Right lobe of liver (tissue), 6 donors: ENCODE measurements around the gene BEST1. TPM values are rescaled to one million over a fixed set of nuclear protein-coding genes. Genes with fewer than 3 reads are reported as not detected.

Experiments
- ATAC-seq, 4 donors: fragments of 200-7000 bp; cut with Tn5 transposase; one replicate each; pipeline ENCODE4 v1.9.1; 2020; ENCODE audit warnings: mild to moderate bottlenecking in 4 of 4, moderate library complexity in 4 of 4
- DNase-seq, 3 donors: peaks; one replicate each; pipeline ENCODE4 v3.0.0-alpha.2; 2020
- H3K27ac ChIP-seq, 3 donors: fragments of 200-600 bp; one replicate each; pipeline ENCODE4 v1.8.0; 2022
- H3K27me3 ChIP-seq, 2 donors: fragments of 200-600 bp; one replicate each; pipeline ENCODE4 v1.8.0; 2022
- H3K36me3 ChIP-seq, 4 donors: fragments of 200-600 bp; sonication (generic) in 1 of 4; one replicate each; pipeline versions ENCODE4 v1.5.1 to v1.8.0; 2017 to 2022; ENCODE audit warnings: control low read depth in 1 of 4
- H3K4me1 ChIP-seq, 4 donors: fragments of 200-600 bp; sonication (generic) in 1 of 4; one replicate each; pipeline versions ENCODE4 v1.5.1 to v1.8.0; 2017 to 2022; ENCODE audit warnings: control low read depth in 1 of 4
- H3K4me3 ChIP-seq, 3 donors: fragments of 200-600 bp; one replicate each; pipeline ENCODE4 v1.8.0; 2022
- H3K9me3 ChIP-seq, 4 donors: fragments of 200-600 bp; sonication (generic) in 1 of 4; one replicate each; pipeline versions ENCODE4 v1.5.1 to v1.8.0; 2017 to 2022; ENCODE audit warnings: control low read depth in 1 of 4
- POLR2A ChIP-seq: fragments of 450-650 bp; IDR thresholded peaks from one replicate; pipeline ENCODE4 v1.6.1; 2017; ENCODE audit warnings: antibody characterized with exemption, mild to moderate bottlenecking
- WGBS: methylation state at CpG from one replicate; pipeline ENCODE4 v1.1.6; 2018; ENCODE audit warnings: low coverage, low lambda C conversion rate; ENCODE audit not compliant: insufficient coverage; ENCODE audit errors: missing lambda C conversion rate; 5-methylcytosine and 5-hydroxymethylcytosine counted together
- intact Hi-C, 2 donors: fragments of 100-400 bp; cut with DNase I; formaldehyde crosslinking; loops; one replicate each; pipeline versions ENCODE4 v1.11.2 to v1.14.1; 2022
- total RNA-seq, 6 experiments: library from RNA; depleted of rRNA in 2 of 6; stranded (reverse); fragments of >200 nt in 2 of 6; fragmentation: NEBNext Ultra II Directional in 3 of 6; extraction: Animal tissue kit (Norgen Biotek cat#: 25700) in 3 of 6; gene quantifications; one replicate each; pipeline versions ENCODE4 v1.1.0 to v1.2.4, GENCODE V29; 2016 to 2023
- TF ChIP-seq, protein P1 (sequence below), 4 donors: fragments of 200-600 bp in 3 of 4; fragments of 450-650 bp in 1 of 4; IDR thresholded peaks; one replicate each; pipeline versions ENCODE4 v1.5.1 to v1.8.0; 2016 to 2022; ENCODE audit warnings: antibody characterized with exemption in 4 of 4, mild to moderate bottlenecking in 2 of 4
- donor health status: DM: no; HTN: yes; CAD: no.
- donor health status: DM: no; HTN: no; CAD: no.
- donor health status: DM: no; HTN: no; CAD: no.
- donor health status: DM: no; HTN: yes; CAD: no.
- donor health status: DM: no; HTN: yes; CAD: no.

Gene BEST1
- total RNA-seq, 6 experiments from 2014 or later = 0.55 to 2.3 (median 0.91) TPM

DNA sequence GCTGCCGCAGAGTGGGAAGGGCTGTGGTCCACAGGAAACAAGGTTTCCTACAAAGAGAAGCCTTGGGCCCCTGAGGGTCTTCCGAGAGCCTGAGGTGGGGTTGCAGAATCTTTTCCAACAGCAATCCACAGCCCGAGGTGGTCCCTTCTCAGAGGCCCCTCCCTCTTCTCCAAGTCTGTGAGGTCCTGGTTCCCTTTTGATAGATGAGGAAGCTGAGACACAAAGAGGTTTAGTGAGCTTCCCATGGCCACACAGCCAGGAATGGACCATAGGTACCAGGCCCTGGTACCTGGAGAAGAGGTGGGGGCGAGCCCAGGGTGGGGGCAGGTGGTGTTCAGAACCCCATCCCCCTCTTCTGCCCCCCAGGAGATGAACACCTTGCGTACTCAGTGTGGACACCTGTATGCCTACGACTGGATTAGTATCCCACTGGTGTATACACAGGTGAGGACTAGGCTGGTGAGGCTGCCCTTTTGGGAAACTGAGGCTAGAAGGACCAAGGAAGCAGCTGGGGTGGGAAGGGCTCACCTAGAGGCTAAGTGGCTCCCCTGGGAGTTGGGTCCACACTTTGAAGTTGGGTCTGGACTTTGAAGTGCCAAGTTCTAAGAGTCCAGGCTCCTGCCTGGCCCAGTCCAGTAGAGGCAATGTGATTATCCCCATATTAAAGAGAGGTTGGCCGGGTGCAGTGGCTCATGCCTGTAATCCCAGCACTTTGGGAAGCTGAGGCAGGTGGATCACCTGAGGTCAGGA is 7.0 kb downstream of the BEST1 start:
- H3K27me3 ChIP-seq = no peaks in the 10 kb centered on the region
- ATAC-seq = no peak
- 43% methylated on average over 2 of the region's 7 CpGs for WGBS
- intact Hi-C loops = no loop called here
- no peak overlapping the region for H3K27ac ChIP-seq
- H3K9me3 ChIP-seq = no peaks in the 10 kb centered on the region
- no peaks in the 10 kb centered on the region for H3K36me3 ChIP-seq
- DNase-seq = no peak
- TF ChIP-seq, protein P1, sequence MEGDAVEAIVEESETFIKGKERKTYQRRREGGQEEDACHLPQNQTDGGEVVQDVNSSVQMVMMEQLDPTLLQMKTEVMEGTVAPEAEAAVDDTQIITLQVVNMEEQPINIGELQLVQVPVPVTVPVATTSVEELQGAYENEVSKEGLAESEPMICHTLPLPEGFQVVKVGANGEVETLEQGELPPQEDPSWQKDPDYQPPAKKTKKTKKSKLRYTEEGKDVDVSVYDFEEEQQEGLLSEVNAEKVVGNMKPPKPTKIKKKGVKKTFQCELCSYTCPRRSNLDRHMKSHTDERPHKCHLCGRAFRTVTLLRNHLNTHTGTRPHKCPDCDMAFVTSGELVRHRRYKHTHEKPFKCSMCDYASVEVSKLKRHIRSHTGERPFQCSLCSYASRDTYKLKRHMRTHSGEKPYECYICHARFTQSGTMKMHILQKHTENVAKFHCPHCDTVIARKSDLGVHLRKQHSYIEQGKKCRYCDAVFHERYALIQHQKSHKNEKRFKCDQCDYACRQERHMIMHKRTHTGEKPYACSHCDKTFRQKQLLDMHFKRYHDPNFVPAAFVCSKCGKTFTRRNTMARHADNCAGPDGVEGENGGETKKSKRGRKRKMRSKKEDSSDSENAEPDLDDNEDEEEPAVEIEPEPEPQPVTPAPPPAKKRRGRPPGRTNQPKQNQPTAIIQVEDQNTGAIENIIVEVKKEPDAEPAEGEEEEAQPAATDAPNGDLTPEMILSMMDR (IDR thresholded peaks at IDR 0.05) = no peak
- no peak for TF ChIP-seq POLR2A
- peaks cover 0 to 17% (median 0%) of the 10 kb centered on the region in 4 donors for H3K4me1 ChIP-seq
- H3K4me3 ChIP-seq = no peak overlapping the region

DNA sequence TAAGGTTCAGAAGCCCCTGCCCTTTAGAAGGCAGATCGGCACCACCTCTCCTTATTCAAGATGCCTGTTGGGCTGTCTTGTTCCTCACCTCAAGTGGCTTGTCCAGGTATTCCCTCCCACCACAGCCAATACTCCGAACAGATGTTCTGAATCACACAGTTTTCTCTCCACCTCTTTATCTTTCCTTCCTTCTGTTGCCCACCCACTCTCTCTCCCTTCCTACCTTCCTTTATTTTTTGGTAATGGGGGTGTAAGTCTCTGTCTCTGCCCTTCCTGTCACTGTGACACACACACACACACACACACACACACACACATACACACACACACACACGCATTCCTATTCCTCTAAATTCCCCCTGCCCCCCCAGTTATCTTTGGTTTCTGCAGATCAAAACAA is 8.4 kb downstream of the BEST1 start:
- 50% methylated on average over 2 of the region's 3 CpGs for WGBS
- DNase-seq (no peak), ATAC-seq (no peak)
- intact Hi-C loops = no loop called here
- H3K27ac ChIP-seq = no peak overlapping the region
- peaks cover 0 to 24% (median under 1%) of the 10 kb centered on the region in 4 donors for H3K4me1 ChIP-seq
- no peak for TF ChIP-seq POLR2A
- TF ChIP-seq, protein P1 (IDR thresholded peaks at IDR 0.05) = no peak
- no peaks in the 10 kb centered on the region for H3K9me3 ChIP-seq
- H3K4me3 ChIP-seq = no peak overlapping the region
- no peaks in the 10 kb centered on the region for H3K27me3 ChIP-seq
- peaks cover 0 to 2% (median 0%) of the 10 kb centered on the region in 4 donors for H3K36me3 ChIP-seq

DNA sequence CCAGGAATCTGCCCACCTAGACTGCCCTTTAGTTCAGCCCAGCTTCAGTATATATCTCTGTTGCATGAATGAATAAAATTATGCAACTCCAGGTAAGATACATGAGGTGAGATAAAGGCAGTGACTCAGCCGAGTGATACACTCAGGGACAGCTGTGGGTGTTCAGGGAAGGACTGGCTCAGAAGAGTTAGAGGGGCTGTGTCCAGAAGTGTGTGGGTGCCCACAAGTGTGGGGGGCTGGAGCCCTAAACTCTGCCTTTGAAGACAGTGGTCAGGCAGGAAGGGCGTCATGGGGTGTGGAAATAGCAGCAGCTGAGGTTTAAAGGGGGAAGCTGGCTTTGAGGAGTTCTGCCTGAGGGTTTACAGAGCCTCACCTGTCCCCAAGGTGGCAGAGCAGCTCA is 9.0 kb downstream of the BEST1 start:
- intact Hi-C loops = no loop called here
- Histone ChIP-seq H3K27me3 (no peaks in the 10 kb centered on the region), H3K4me3 (no peak overlapping the region), H3K36me3 (peaks cover 0 to 7% (median 2%) of the 10 kb centered on the region in 4 donors), H3K4me1 (peaks cover 0 to 29% (median 4%) of the 10 kb centered on the region in 4 donors), H3K9me3 (no peaks in the 10 kb centered on the region), H3K27ac (no peak overlapping the region)
- ATAC-seq (peak in 1 of 4 donors; percentile 6), DNase-seq (peak in 1 of 3 donors; percentile 13)
- 19% methylated on average over 2 of the region's 2 CpGs for WGBS
- no peak for TF ChIP-seq POLR2A
- TF ChIP-seq, protein P1 (IDR thresholded peaks at IDR 0.05) = no peak

DNA sequence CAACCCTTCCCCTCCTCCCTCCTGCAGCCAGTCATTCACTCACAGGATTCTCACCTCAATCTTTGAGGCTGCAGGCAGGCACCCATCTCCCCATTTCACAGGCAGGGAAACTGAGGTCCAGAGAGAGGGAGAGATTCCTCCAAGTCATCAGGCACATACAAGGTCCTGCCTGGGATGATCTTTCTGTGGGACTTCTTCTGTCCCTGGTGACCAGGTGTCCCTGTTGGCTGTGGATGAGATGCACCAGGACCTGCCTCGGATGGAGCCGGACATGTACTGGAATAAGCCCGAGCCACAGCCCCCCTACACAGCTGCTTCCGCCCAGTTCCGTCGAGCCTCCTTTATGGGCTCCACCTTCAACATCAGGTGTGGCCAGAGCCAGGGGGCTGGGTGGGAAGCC is 9.5 kb downstream of the BEST1 start:
- Histone ChIP-seq H3K27ac (no peak overlapping the region), H3K36me3 (peaks cover 0 to 13% (median 7%) of the 10 kb centered on the region in 4 donors), H3K4me1 (peaks cover 0 to 35% (median 6%) of the 10 kb centered on the region in 4 donors), H3K27me3 (no peaks in the 10 kb centered on the region), H3K4me3 (no peak overlapping the region), H3K9me3 (no peaks in the 10 kb centered on the region)
- intact Hi-C loops = no loop called here
- ATAC-seq (no peak), DNase-seq (peak in 1 of 3 donors; percentile 18)
- TF ChIP-seq POLR2A = no peak
- TF ChIP-seq, protein P1 (IDR thresholded peaks at IDR 0.05) = no peak
- 85% methylated on average over 5 of the region's 6 CpGs for WGBS
